GM19455 (cell line): ENCODE results near the gene ZFP92.
"Not testable (repeated sequence)": the region's sequence is repeated elsewhere in the genome, so short reads cannot be mapped to it uniquely, and the experiment has no call there.

Source experiments
- ATAC-seq: cut with Tn5 transposase; IDR thresholded peaks from one replicate; pipeline ENCODE4 v1.9.1; 2021; ENCODE audit not compliant: unreplicated experiment

Gene ZFP92

GRCh38 chrX:153384973-153385372 lies 26.3 kb upstream of the ZFP92 start:
- ATAC-seq = not testable (repeated sequence)

GRCh38 chrX:153386097-153386496 lies 25.2 kb upstream of the ZFP92 start:
- ATAC-seq = no peak

- no peak for ATAC-seq
These were observed 23.9 kb upstream of the ZFP92 start for GRCh38 chrX:153387345-153387744.

- ATAC-seq = no peak
These were observed 23.1 kb upstream of the ZFP92 start for GRCh38 chrX:153387987-153388721.

GRCh38 chrX:153388722-153389459 lies 22.4 kb upstream of the ZFP92 start:
- no peak for ATAC-seq

GRCh38 chrX:153389460-153389768 lies 21.9 kb upstream of the ZFP92 start:
- ATAC-seq = not testable (repeated sequence)

GRCh38 chrX:153392642-153393321 lies 18.5 kb upstream of the ZFP92 start:
- no peak for ATAC-seq

GRCh38 chrX:153394612-153395011 lies 16.7 kb upstream of the ZFP92 start:
- ATAC-seq = no peak

- ATAC-seq = no peak
These were observed 15.5 kb upstream of the ZFP92 start for GRCh38 chrX:153395613-153396319.

- no peak for ATAC-seq
These were observed 14.7 kb upstream of the ZFP92 start for GRCh38 chrX:153396320-153397195.

- no peak for ATAC-seq
These were observed 13.9 kb upstream of the ZFP92 start for GRCh38 chrX:153397256-153397960.

- ATAC-seq = no peak
These were observed 12.9 kb upstream of the ZFP92 start for GRCh38 chrX:153398275-153398960.

- ATAC-seq = no peak
These were observed 10.8 kb upstream of the ZFP92 start for GRCh38 chrX:153400146-153401132.

GRCh38 chrX:153401133-153401764 lies 10.0 kb upstream of the ZFP92 start, which contains the start of gene PNMA6E:
TSS of gene PNMA6E (minus strand) at chrX:153401350. CDS start at chrX:153398849, 2,501 bp downstream.
- ATAC-seq = no peak

- not testable (repeated sequence) for ATAC-seq
These were observed 6.9 kb upstream of the ZFP92 start for GRCh38 chrX:153404333-153404732.

GRCh38 chrX:153405426-153405825 lies 5.8 kb upstream of the ZFP92 start:
- ATAC-seq = no peak

GRCh38 chrX:153406011-153406410 lies 5.3 kb upstream of the ZFP92 start:
- ATAC-seq = no peak
